HEK293 (cell line): ENCODE results near the gene MED25.

Experiments used
- CTCF ChIA-PET: fragments of 350-600 bp; formaldehyde crosslinking; extraction: SDS; loops from one replicate; lab custom pipeline; 2021; ENCODE audit warnings: antibody characterized with exemption; lab: Yijun Ruan, JAX
- POLR2A ChIA-PET: fragments of 300-600 bp; formaldehyde crosslinking; extraction: SDS; loops from one replicate; lab custom pipeline; 2020; ENCODE audit warnings: antibody characterized with exemption, inconsistent platforms; lab: Yijun Ruan, JAX
- H3K27ac ChIP-seq: fragments of 200-500 bp; sonication (Bioruptor generic); 2 replicates; pipeline ENCODE4 v1.5.1; 2014; ENCODE audit warnings: low read depth, low read length, control low read depth, inconsistent platforms; ENCODE audit errors: extremely low read depth
- H3K36me3 ChIP-seq, 2 experiments: fragments of 200-500 bp in 1 of 2; sonication (Bioruptor generic) in 1 of 2; 1 replicate in 1 of 2; 2 replicates in 1 of 2; pipeline ENCODE4 v1.5.1; 2014 to 2017; ENCODE audit warnings: inconsistent platforms in 2 of 2, low read length in 2 of 2; ENCODE audit not compliant: control insufficient read depth in 2 of 2, insufficient read depth in 1 of 2
- H3K4me1 ChIP-seq: fragments of 200-500 bp; sonication (Bioruptor generic); 2 replicates; pipeline ENCODE4 v1.5.1; 2014; ENCODE audit warnings: mild to moderate bottlenecking, low read length, inconsistent platforms; ENCODE audit not compliant: control insufficient read depth, insufficient read depth
- H3K4me3 ChIP-seq: 2 replicates; pipeline ENCODE4 v1.5.1; 2011; ENCODE audit warnings: low read depth, mild to moderate bottlenecking, control low read depth, low read length, moderate library complexity
- H3K9me3 ChIP-seq: fragments of 200-500 bp; sonication (Bioruptor generic); 2 replicates; pipeline ENCODE4 v1.5.1; 2014; ENCODE audit warnings: low read depth, low read length, inconsistent platforms; ENCODE audit not compliant: control insufficient read depth, insufficient read depth
- EGR2 ChIP-seq: fragments of 450-650 bp; formaldehyde crosslinking; IDR thresholded peaks from 2 replicates; pipeline ENCODE4 v1.5.1; 2016; ENCODE audit warnings: low read depth, missing biosample characterization, missing genetic modification characterization
- GLIS2 ChIP-seq: fragments of 450-650 bp; formaldehyde crosslinking; IDR thresholded peaks from 2 replicates; pipeline ENCODE4 v1.5.1; 2016; ENCODE audit warnings: missing biosample characterization, missing genetic modification characterization
- KLF1 ChIP-seq: fragments of 450-650 bp; formaldehyde crosslinking; IDR thresholded peaks from 2 replicates; pipeline ENCODE4 v1.5.1; 2016; ENCODE audit warnings: missing biosample characterization, missing genetic modification characterization
- KLF16 ChIP-seq: fragments of 450-650 bp; formaldehyde crosslinking; IDR thresholded peaks from 2 replicates; pipeline ENCODE4 v1.5.1; 2017; ENCODE audit warnings: missing biosample characterization, missing genetic modification characterization
- KLF7 ChIP-seq: fragments of 450-650 bp; formaldehyde crosslinking; IDR thresholded peaks from 2 replicates; pipeline ENCODE4 v1.5.1; 2016; ENCODE audit warnings: missing biosample characterization, missing genetic modification characterization, borderline replicate concordance
- KLF9 ChIP-seq: fragments of 450-650 bp; formaldehyde crosslinking; IDR thresholded peaks from 2 replicates; pipeline ENCODE4 v1.5.1; 2016; ENCODE audit warnings: missing biosample characterization, missing genetic modification characterization, low read depth
- MEIS1 ChIP-seq: sonication (generic); formaldehyde crosslinking; IDR thresholded peaks from 2 replicates; pipeline ENCODE4 v1.8.1; 2022; ENCODE audit warnings: missing genetic modification reagents, mild to moderate bottlenecking, borderline replicate concordance
- OSR2 ChIP-seq: fragments of 450-650 bp; formaldehyde crosslinking; IDR thresholded peaks from 2 replicates; pipeline ENCODE4 v1.5.1; 2016; ENCODE audit warnings: missing biosample characterization, missing genetic modification characterization
- RBAK ChIP-seq: fragments of 450-650 bp; formaldehyde crosslinking; IDR thresholded peaks from 2 replicates; pipeline ENCODE4 v1.5.1; 2016; ENCODE audit warnings: missing biosample characterization, missing genetic modification characterization
- ZBTB7A ChIP-seq: fragments of 450-650 bp; formaldehyde crosslinking; IDR thresholded peaks from 2 replicates; pipeline ENCODE4 v1.5.1; 2016; ENCODE audit warnings: low read depth, missing biosample characterization, missing genetic modification characterization
- ZNF239 ChIP-seq: fragments of 450-650 bp; formaldehyde crosslinking; IDR thresholded peaks from 2 replicates; pipeline ENCODE4 v1.5.1; 2016; ENCODE audit warnings: missing biosample characterization, missing genetic modification characterization
- ZNF311 ChIP-seq: fragments of 450-650 bp; formaldehyde crosslinking; IDR thresholded peaks from 2 replicates; pipeline ENCODE4 v1.5.1; 2017; ENCODE audit warnings: missing biosample characterization, missing genetic modification characterization, borderline replicate concordance
- ZNF423 ChIP-seq: fragments of 450-650 bp; formaldehyde crosslinking; IDR thresholded peaks from 2 replicates; pipeline ENCODE4 v1.5.1; 2016; ENCODE audit warnings: missing biosample characterization, missing genetic modification characterization
- ZNF521 ChIP-seq: fragments of 450-650 bp; formaldehyde crosslinking; IDR thresholded peaks from 2 replicates; pipeline ENCODE4 v1.5.1; 2017; ENCODE audit warnings: missing biosample characterization, mild to moderate bottlenecking, missing genetic modification characterization
- ZNF677 ChIP-seq: fragments of 450-650 bp; IDR thresholded peaks from 2 replicates; pipeline ENCODE4 v1.5.0; 2018; ENCODE audit warnings: missing biosample characterization, mild to moderate bottlenecking, missing genetic modification characterization, moderate library complexity
- ZNF701 ChIP-seq: fragments of 450-650 bp; formaldehyde crosslinking; IDR thresholded peaks from 2 replicates; pipeline ENCODE4 v1.5.1; 2016; ENCODE audit warnings: missing biosample characterization, missing genetic modification characterization
- ZNF776 ChIP-seq: fragments of 450-650 bp; formaldehyde crosslinking; IDR thresholded peaks from 2 replicates; pipeline ENCODE4 v1.5.0; 2017; ENCODE audit warnings: missing biosample characterization, missing genetic modification characterization, borderline replicate concordance
- TF ChIP-seq, protein P1 (sequence below): fragments of 450-650 bp; formaldehyde crosslinking; IDR thresholded peaks from 2 replicates; pipeline ENCODE4 v1.5.1; 2016; ENCODE audit warnings: missing biosample characterization, missing genetic modification characterization
- TF ChIP-seq, protein P2 (sequence below): fragments of 450-650 bp; formaldehyde crosslinking; IDR thresholded peaks from 2 replicates; pipeline ENCODE4 v1.5.1; 2016; ENCODE audit warnings: missing biosample characterization, missing genetic modification characterization
- TF ChIP-seq, protein P3 (sequence below): fragments of 450-650 bp; formaldehyde crosslinking; IDR thresholded peaks from 2 replicates; pipeline ENCODE4 v1.5.1; 2016; ENCODE audit warnings: missing biosample characterization, missing genetic modification characterization
- TF ChIP-seq, protein P4 (sequence below): fragments of 450-650 bp; formaldehyde crosslinking; IDR thresholded peaks from 2 replicates; pipeline ENCODE4 v1.5.1; 2016; ENCODE audit warnings: missing biosample characterization, missing genetic modification characterization
- TF ChIP-seq, protein P5 (sequence below): fragments of 450-650 bp; formaldehyde crosslinking; IDR thresholded peaks from 2 replicates; pipeline ENCODE4; 2016; ENCODE audit warnings: missing biosample characterization, missing genetic modification characterization

Gene MED25

DNA sequence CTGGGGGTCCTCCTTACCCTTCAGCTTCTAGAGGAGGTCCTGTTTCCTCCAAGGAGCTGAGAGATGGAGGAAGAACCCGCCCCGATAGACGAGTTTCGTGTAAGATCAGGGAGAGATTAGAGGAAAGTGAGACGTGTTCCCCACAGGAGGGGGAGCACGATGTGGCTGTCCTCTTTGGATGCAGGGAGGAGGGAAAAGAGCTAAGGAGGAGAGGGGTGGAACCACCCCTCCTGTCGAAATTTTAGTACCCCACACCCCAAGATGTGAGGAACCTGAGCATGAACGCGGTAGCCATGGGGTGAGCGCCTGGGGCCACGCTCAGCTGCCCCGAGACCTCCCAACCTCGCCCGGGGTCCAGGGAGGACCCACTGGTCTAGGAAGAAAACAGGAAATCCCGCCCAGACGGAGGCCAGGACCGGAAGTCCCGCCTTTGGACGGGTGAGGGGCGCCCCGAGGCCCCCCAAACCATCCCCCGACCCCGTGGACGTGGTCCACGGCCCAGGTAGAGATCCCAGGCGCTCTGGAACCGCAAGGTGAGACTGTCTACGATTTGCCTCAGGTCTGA is 57.9 kb downstream of the MED25 start (continued):
- TF ChIP-seq ZNF521 (tag by site-specific recombination) (no peak), RBAK (tag by site-specific recombination) (0 out of 2 replicates have a peak, but pooled peaks have one; percentile 9), KLF1 (tag by site-specific recombination) (no peak), GLIS2 (peak; percentile 75), EGR2 (tag by site-specific recombination) (no peak), ZNF311 (tag by site-specific recombination) (no peak), ZNF239 (tag by site-specific recombination) (no peak), ZBTB7A (tag by site-specific recombination) (peak; percentile 97; the same call in 1 of the 2 replicates), KLF7 (tag by site-specific recombination) (no peak), KLF16 (no peak), ZNF423 (tag by site-specific recombination) (no peak), ZNF776 (no peak)
- TF ChIP-seq, protein P1, sequence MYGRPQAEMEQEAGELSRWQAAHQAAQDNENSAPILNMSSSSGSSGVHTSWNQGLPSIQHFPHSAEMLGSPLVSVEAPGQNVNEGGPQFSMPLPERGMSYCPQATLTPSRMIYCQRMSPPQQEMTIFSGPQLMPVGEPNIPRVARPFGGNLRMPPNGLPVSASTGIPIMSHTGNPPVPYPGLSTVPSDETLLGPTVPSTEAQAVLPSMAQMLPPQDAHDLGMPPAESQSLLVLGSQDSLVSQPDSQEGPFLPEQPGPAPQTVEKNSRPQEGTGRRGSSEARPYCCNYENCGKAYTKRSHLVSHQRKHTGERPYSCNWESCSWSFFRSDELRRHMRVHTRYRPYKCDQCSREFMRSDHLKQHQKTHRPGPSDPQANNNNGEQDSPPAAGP (tag by site-specific recombination): no peak
- TF ChIP-seq, protein P2, sequence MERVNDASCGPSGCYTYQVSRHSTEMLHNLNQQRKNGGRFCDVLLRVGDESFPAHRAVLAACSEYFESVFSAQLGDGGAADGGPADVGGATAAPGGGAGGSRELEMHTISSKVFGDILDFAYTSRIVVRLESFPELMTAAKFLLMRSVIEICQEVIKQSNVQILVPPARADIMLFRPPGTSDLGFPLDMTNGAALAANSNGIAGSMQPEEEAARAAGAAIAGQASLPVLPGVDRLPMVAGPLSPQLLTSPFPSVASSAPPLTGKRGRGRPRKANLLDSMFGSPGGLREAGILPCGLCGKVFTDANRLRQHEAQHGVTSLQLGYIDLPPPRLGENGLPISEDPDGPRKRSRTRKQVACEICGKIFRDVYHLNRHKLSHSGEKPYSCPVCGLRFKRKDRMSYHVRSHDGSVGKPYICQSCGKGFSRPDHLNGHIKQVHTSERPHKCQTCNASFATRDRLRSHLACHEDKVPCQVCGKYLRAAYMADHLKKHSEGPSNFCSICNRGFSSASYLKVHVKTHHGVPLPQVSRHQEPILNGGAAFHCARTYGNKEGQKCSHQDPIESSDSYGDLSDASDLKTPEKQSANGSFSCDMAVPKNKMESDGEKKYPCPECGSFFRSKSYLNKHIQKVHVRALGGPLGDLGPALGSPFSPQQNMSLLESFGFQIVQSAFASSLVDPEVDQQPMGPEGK (tag by site-specific recombination): peak; percentile 91
- TF ChIP-seq, protein P3, sequence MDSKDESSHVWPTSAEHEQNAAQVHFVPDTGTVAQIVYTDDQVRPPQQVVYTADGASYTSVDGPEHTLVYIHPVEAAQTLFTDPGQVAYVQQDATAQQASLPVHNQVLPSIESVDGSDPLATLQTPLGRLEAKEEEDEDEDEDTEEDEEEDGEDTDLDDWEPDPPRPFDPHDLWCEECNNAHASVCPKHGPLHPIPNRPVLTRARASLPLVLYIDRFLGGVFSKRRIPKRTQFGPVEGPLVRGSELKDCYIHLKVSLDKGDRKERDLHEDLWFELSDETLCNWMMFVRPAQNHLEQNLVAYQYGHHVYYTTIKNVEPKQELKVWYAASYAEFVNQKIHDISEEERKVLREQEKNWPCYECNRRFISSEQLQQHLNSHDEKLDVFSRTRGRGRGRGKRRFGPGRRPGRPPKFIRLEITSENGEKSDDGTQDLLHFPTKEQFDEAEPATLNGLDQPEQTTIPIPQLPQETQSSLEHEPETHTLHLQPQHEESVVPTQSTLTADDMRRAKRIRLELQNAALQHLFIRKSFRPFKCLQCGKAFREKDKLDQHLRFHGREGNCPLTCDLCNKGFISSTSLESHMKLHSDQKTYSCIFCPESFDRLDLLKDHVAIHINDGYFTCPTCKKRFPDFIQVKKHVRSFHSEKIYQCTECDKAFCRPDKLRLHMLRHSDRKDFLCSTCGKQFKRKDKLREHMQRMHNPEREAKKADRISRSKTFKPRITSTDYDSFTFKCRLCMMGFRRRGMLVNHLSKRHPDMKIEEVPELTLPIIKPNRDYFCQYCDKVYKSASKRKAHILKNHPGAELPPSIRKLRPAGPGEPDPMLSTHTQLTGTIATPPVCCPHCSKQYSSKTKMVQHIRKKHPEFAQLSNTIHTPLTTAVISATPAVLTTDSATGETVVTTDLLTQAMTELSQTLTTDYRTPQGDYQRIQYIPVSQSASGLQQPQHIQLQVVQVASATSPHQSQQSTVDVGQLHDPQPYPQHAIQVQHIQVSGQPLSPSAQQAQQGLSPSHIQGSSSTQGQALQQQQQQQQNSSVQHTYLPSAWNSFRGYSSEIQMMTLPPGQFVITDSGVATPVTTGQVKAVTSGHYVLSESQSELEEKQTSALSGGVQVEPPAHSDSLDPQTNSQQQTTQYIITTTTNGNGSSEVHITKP (tag by site-specific recombination): peak; percentile 91

DNA sequence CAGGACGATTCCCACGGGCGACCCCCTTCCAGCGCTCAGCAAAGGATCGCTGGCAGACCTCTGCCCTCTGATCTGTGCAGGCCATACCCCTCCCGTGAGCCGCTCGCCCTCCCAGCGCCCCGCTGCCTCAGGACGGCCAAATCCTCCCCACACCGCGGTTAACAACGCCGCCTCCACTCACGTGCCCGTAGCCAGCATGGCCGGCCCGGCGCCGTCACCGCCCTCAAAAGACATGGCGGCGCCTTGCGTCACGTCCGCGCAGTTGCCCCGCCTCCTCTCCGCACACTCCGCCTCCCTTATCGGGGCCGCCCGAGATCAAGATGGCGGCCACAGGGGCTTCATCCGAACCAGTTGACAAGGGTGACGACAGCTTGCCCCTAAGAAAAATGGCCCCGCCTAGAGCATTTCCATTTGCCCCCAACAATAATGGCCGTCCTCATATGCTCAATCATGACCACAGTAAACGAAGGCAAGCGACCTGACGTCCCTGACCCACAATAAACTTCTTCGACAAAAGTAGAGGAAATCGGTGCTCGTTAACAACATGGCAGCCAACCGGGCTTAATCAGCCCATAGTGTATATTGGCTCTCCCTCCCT is 58.4 kb downstream of the MED25 start:
- POLR2A ChIA-PET: interaction anchor here (0.6 to 4.8 kb wide), 20 partner anchors 8 to 236 kb away, joined by 3 to 41 read pairs (median 6); partner anchors contain the start of genes AP2A1, ATF5, FUZ and NUP62
- H3K36me3 ChIP-seq: peaks cover 3 to 43% of the 10 kb centered on the region in 2 experiments; a peak in 2 of 3 replicates
- CTCF ChIA-PET: interaction anchor here (0.6 kb wide), 1 partner anchor 271 kb away, joined by 3 read pairs; no protein-coding TSS in a partner anchor
- H3K4me1 ChIP-seq: peaks cover 9% of the 10 kb centered on the region
- H3K27ac ChIP-seq: peak overlapping the region; percentile 94
- peak overlapping the region; percentile 79 for H3K4me3 ChIP-seq
- H3K9me3 ChIP-seq: no peaks in the 10 kb centered on the region
- TF ChIP-seq, protein P4, sequence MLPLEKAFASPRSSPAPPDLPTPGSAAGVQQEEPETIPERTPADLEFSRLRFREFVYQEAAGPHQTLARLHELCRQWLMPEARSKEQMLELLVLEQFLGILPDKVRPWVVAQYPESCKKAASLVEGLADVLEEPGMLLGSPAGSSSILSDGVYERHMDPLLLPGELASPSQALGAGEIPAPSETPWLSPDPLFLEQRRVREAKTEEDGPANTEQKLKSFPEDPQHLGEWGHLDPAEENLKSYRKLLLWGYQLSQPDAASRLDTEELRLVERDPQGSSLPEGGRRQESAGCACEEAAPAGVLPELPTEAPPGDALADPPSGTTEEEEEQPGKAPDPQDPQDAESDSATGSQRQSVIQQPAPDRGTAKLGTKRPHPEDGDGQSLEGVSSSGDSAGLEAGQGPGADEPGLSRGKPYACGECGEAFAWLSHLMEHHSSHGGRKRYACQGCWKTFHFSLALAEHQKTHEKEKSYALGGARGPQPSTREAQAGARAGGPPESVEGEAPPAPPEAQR (tag by site-specific recombination): 0 out of 2 replicates have a peak, but pooled peaks have one; percentile 34
- no peak for TF ChIP-seq OSR2 (tag by site-specific recombination)
- TF ChIP-seq KLF9 (tag by site-specific recombination): peak; percentile 60
- no peak for TF ChIP-seq MEIS1
- no peak for TF ChIP-seq ZNF239 (tag by site-specific recombination)
- TF ChIP-seq, protein P5, sequence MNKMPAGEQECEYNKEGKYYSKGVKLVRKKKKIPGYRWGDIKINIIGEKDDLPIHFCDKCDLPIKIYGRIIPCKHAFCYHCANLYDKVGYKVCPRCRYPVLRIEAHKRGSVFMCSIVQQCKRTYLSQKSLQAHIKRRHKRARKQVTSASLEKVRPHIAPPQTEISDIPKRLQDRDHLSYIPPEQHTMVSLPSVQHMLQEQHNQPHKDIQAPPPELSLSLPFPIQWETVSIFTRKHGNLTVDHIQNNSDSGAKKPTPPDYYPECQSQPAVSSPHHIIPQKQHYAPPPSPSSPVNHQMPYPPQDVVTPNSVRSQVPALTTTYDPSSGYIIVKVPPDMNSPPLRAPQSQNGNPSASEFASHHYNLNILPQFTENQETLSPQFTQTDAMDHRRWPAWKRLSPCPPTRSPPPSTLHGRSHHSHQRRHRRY (tag by site-specific recombination): peak; percentile 79; the same call in 1 of the 2 replicates
- no peak for TF ChIP-seq ZNF677
- 0 out of 2 replicates have a peak, but pooled peaks have one; percentile 42 for TF ChIP-seq ZNF701 (tag by site-specific recombination)
- TF ChIP-seq, protein P3 (tag by site-specific recombination): no peak
